ENCODE measurements around the gene TSEN34.

GRCh38 chr19:54156953-54157352, 34.2 kb upstream of the TSEN34 start:
- TF ChIP-seq CTCF (IDR thresholded peaks at IDR 0.05; ENCODE audit: low read depth, low read length), result no peak
- TF ChIP-seq EZH2phosphoT487 (IDR thresholded peaks at IDR 0.05; ENCODE audit: low read depth), result no peak

Data from OCI-LY3 (cell line).